KMS-11 (cell line): ENCODE results near the gene GMIP.

Experiments
- H2AFZ ChIP-seq: fragments of 200-600 bp; sonication (generic); 2 replicates; pipeline ENCODE4 v1.6.1; 2016; ENCODE audit warnings: antibody characterized with exemption, mixed run types, low read depth
- H3K27ac ChIP-seq: fragments of 200-600 bp; sonication (generic); 2 replicates; pipeline ENCODE4 v1.6.1; 2016; ENCODE audit warnings: mild to moderate bottlenecking, mixed run types
- H3K27me3 ChIP-seq: fragments of 200-600 bp; sonication (generic); 2 replicates; pipeline ENCODE4 v1.6.1; 2017; ENCODE audit warnings: mild to moderate bottlenecking, low read depth, mixed run types, moderate library complexity; ENCODE audit not compliant: insufficient read depth
- H3K36me3 ChIP-seq: fragments of 200-600 bp; sonication (generic); 2 replicates; pipeline ENCODE4 v1.6.1; 2017; ENCODE audit warnings: mild to moderate bottlenecking, mixed run types; ENCODE audit not compliant: insufficient read depth
- H3K4me1 ChIP-seq: fragments of 200-600 bp; sonication (generic); 2 replicates; pipeline ENCODE4 v1.6.1; 2016; ENCODE audit warnings: mild to moderate bottlenecking, low read depth, mixed run types; ENCODE audit not compliant: poor library complexity, severe bottlenecking
- H3K4me2 ChIP-seq: fragments of 200-600 bp; sonication (generic); 2 replicates; pipeline ENCODE4 v1.7.0; 2016; ENCODE audit warnings: mild to moderate bottlenecking, mixed run types
- H3K4me3 ChIP-seq: fragments of 200-600 bp; sonication (generic); IDR thresholded peaks from 2 replicates; pipeline ENCODE4 v1.6.1; 2017; ENCODE audit warnings: low read depth, low read length, mixed read lengths; ENCODE audit not compliant: insufficient read depth
- H3K79me2 ChIP-seq: fragments of 200-600 bp; sonication (generic); 2 replicates; pipeline ENCODE4 v1.6.1; 2016; ENCODE audit warnings: low read depth, mixed run types; ENCODE audit not compliant: insufficient read depth
- H3K9ac ChIP-seq: fragments of 200-600 bp; sonication (generic); 2 replicates; pipeline ENCODE4 v1.6.1; 2016; ENCODE audit warnings: mild to moderate bottlenecking, mixed run types
- H4K20me1 ChIP-seq: fragments of 200-600 bp; sonication (generic); 2 replicates; pipeline ENCODE4 v1.6.1; 2016; ENCODE audit warnings: mild to moderate bottlenecking, mixed run types; ENCODE audit not compliant: insufficient read depth
- CTCF ChIP-seq: fragments of 200-600 bp; sonication (generic); conservative IDR thresholded peaks from 2 replicates; pipeline ENCODE4 v1.6.1; 2017; ENCODE audit warnings: low read depth, mild to moderate bottlenecking, antibody characterized with exemption, low read length, moderate library complexity, mixed read lengths

Gene GMIP

GRCh38 chr19:19679176-19680073, 36.0 kb upstream of the GMIP start:
- H3K9ac ChIP-seq, result no peak overlapping the region
- H3K4me2 ChIP-seq, result no peak overlapping the region
- no peaks in the 10 kb centered on the region for H4K20me1 ChIP-seq
- H3K27ac ChIP-seq, result no peak overlapping the region
- no peak overlapping the region for H2AFZ ChIP-seq
- no peak overlapping the region for H3K4me3 ChIP-seq
- peaks cover 19% of the 10 kb centered on the region; the same call in 1 of the 2 replicates for H3K79me2 ChIP-seq
- no peaks in the 10 kb centered on the region for H3K27me3 ChIP-seq
- H3K4me1 ChIP-seq, result no peaks in the 10 kb centered on the region
- H3K36me3 ChIP-seq, result peaks cover 40% of the 10 kb centered on the region; the same call in 1 of the 2 replicates
- TF ChIP-seq CTCF, result no peak

- H2AFZ ChIP-seq, result no peak overlapping the region
- no peak overlapping the region for H3K27ac ChIP-seq
- H3K4me1 ChIP-seq, result no peaks in the 10 kb centered on the region
- H3K36me3 ChIP-seq, result peaks cover 47% of the 10 kb centered on the region; the same call in 1 of the 2 replicates
- no peak overlapping the region for H3K4me3 ChIP-seq
- no peak overlapping the region for H3K9ac ChIP-seq
- H4K20me1 ChIP-seq, result no peaks in the 10 kb centered on the region
- H3K4me2 ChIP-seq, result no peak overlapping the region
- peaks cover 35% of the 10 kb centered on the region; the same call in 1 of the 2 replicates for H3K79me2 ChIP-seq
- no peak for TF ChIP-seq CTCF
- no peaks in the 10 kb centered on the region for H3K27me3 ChIP-seq
Measured at GRCh38 chr19:19677579-19677978, 34.1 kb upstream of the GMIP start.

- Histone ChIP-seq H4K20me1 (no peaks in the 10 kb centered on the region), H2AFZ (no peak overlapping the region), H3K9ac (no peak overlapping the region), H3K4me3 (no peak overlapping the region), H3K4me1 (peaks cover 8% of the 10 kb centered on the region), H3K27me3 (no peaks in the 10 kb centered on the region), H3K27ac (no peak overlapping the region), H3K79me2 (peaks cover 64% of the 10 kb centered on the region), H3K36me3 (peaks cover 38% of the 10 kb centered on the region; the same call in 1 of the 2 replicates), H3K4me2 (no peak overlapping the region)
- no peak for TF ChIP-seq CTCF
Measured at GRCh38 chr19:19674315-19674714, 30.9 kb upstream of the GMIP start.

- H3K36me3 ChIP-seq, result peaks cover 26% of the 10 kb centered on the region; the same call in 1 of the 2 replicates
- no peaks in the 10 kb centered on the region for H4K20me1 ChIP-seq
- no peak overlapping the region for H3K9ac ChIP-seq
- H3K4me1 ChIP-seq, result peaks cover 8% of the 10 kb centered on the region
- H3K27ac ChIP-seq, result no peak overlapping the region
- H3K27me3 ChIP-seq, result no peaks in the 10 kb centered on the region
- H3K4me2 ChIP-seq, result no peak overlapping the region
- no peak for TF ChIP-seq CTCF
- no peak overlapping the region for H3K4me3 ChIP-seq
- no peak overlapping the region for H2AFZ ChIP-seq
- peaks cover 67% of the 10 kb centered on the region for H3K79me2 ChIP-seq
Measured at GRCh38 chr19:19672816-19673215, 29.4 kb upstream of the GMIP start.
